Vagina (tissue), 2 donors: ENCODE data around the gene REV3L. TPM values are rescaled to one million over a fixed set of nuclear protein-coding genes. Genes with fewer than 3 reads are reported as not detected.

Experiments used
- DNase-seq, 2 donors: peaks; one replicate each; pipeline ENCODE4 v3.0.0-alpha.2; 2017; ENCODE audit errors: extremely low spot score in 2 of 2
- H3K27ac ChIP-seq: fragments of 200-600 bp; sonication (generic); one replicate; pipeline ENCODE4 v1.5.1; 2019
- H3K27me3 ChIP-seq: fragments of 200-600 bp; sonication (generic); one replicate; pipeline ENCODE4 v1.5.1; 2019
- H3K36me3 ChIP-seq, 2 donors: fragments of 200-600 bp; sonication (generic); one replicate each; pipeline ENCODE4 v1.5.1; 2017 to 2019
- H3K4me1 ChIP-seq: fragments of 200-600 bp; sonication (generic); one replicate; pipeline ENCODE4 v1.5.1; 2019
- H3K4me3 ChIP-seq, 2 donors: fragments of 200-600 bp; sonication (generic); 1 replicate in 1 of 2; 2 replicates in 1 of 2; pipeline ENCODE4 v1.5.1; 2016 to 2019
- H3K9me3 ChIP-seq: fragments of 200-600 bp; sonication (generic); one replicate; pipeline ENCODE4 v1.5.1; 2019
- POLR2A ChIP-seq, 2 donors: fragments of 450-650 bp; IDR thresholded peaks; one replicate each; pipeline ENCODE4 v1.6.1; 2017; ENCODE audit warnings: antibody characterized with exemption in 2 of 2, mild to moderate bottlenecking in 2 of 2, moderate library complexity in 2 of 2
- POLR2AphosphoS5 ChIP-seq, 2 donors: sonication (generic); formaldehyde crosslinking; IDR thresholded peaks; one replicate each; pipeline ENCODE4 v1.9.0; 2017; ENCODE audit warnings: antibody characterized with exemption in 2 of 2, mild to moderate bottlenecking in 2 of 2, low read depth in 1 of 2; ENCODE audit not compliant: insufficient read depth in 1 of 2
- intact Hi-C: fragments of 100-400 bp; cut with DNase I; formaldehyde crosslinking; loops from one replicate; pipeline ENCODE4 v1.15.1; 2023
- total RNA-seq: library from RNA; depleted of rRNA; stranded (reverse); fragments of >200 nt; gene quantifications from one replicate; pipeline ENCODE4 v1.2.3, GENCODE V29; 2016
- TF ChIP-seq, protein P1 (sequence below), 3 experiments: fragments of 450-650 bp in 2 of 3; fragments of 200-600 bp in 1 of 3; sonication (generic) in 1 of 3; IDR thresholded peaks; one replicate each; pipeline ENCODE4 v1.5.1; 2017 to 2019; ENCODE audit warnings: antibody characterized with exemption in 3 of 3, mild to moderate bottlenecking in 2 of 3, moderate library complexity in 2 of 3

The REV3L gene
- total RNA-seq, 1 donor from 2014 or later, result 33.9 TPM

DNA sequence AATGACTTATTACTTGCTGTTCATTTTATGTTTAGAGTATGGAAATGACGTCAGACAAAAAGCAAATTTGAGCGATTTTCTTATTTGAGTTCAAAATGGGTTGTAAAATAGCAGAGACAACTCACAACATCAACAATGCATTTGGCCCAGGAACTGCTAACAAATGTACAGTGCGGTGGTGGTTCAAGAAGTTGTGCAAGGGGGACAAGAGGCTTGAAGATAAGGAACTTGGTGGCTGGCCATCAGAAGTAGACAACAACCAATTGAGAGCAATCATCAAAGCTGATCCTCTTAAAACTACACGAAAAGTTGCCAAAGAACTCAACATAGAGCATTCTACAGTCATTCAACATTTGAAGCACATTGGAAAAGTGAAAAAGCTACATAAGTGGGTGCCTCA is 43.8 kb downstream of the REV3L start:
- no peaks in the 10 kb centered on the region for H3K27me3 ChIP-seq
- H3K4me1 ChIP-seq, result peaks cover 21% of the 10 kb centered on the region
- DNase-seq, result no peak
- H3K27ac ChIP-seq, result no peak overlapping the region
- no peak overlapping the region for H3K4me3 ChIP-seq
- no peaks in the 10 kb centered on the region for H3K36me3 ChIP-seq
- H3K9me3 ChIP-seq, result no peaks in the 10 kb centered on the region
- TF ChIP-seq, protein P1, sequence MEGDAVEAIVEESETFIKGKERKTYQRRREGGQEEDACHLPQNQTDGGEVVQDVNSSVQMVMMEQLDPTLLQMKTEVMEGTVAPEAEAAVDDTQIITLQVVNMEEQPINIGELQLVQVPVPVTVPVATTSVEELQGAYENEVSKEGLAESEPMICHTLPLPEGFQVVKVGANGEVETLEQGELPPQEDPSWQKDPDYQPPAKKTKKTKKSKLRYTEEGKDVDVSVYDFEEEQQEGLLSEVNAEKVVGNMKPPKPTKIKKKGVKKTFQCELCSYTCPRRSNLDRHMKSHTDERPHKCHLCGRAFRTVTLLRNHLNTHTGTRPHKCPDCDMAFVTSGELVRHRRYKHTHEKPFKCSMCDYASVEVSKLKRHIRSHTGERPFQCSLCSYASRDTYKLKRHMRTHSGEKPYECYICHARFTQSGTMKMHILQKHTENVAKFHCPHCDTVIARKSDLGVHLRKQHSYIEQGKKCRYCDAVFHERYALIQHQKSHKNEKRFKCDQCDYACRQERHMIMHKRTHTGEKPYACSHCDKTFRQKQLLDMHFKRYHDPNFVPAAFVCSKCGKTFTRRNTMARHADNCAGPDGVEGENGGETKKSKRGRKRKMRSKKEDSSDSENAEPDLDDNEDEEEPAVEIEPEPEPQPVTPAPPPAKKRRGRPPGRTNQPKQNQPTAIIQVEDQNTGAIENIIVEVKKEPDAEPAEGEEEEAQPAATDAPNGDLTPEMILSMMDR (IDR thresholded peaks at IDR 0.05), result no peak
- no peak for TF ChIP-seq POLR2AphosphoS5 (IDR thresholded peaks at IDR 0.05; ENCODE audit: insufficient read depth in 1 of 2, low read depth in 1 of 2)
- no peak for TF ChIP-seq POLR2A (IDR thresholded peaks at IDR 0.05)
- intact Hi-C loops, result no loop called here

DNA sequence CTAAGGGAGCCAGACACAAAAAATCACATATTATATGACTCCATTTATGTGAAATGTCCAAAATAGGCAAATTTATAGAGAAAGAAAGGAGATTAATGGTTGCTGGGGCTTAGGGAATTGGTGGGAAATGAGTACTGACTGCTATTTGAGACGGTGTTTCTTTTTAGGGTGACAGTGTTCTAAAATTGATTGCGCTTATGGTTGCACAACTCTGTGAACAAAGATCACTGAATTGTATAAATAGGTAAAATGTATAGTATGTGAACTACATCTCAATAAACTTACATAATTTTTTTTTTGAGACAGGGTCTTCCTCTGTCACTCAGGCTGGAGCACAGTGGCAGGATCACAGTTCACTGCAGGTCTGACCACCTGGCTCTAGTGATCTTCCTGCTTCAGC is 45.4 kb downstream of the REV3L start:
- no peak overlapping the region for H3K4me3 ChIP-seq
- DNase-seq, result no peak
- intact Hi-C loops, result no loop called here
- TF ChIP-seq POLR2AphosphoS5 (IDR thresholded peaks at IDR 0.05; ENCODE audit: insufficient read depth in 1 of 2, low read depth in 1 of 2), result no peak
- TF ChIP-seq, protein P1 (IDR thresholded peaks at IDR 0.05), result no peak
- TF ChIP-seq POLR2A (IDR thresholded peaks at IDR 0.05), result no peak
- no peaks in the 10 kb centered on the region for H3K27me3 ChIP-seq
- no peaks in the 10 kb centered on the region for H3K9me3 ChIP-seq
- H3K36me3 ChIP-seq, result no peaks in the 10 kb centered on the region
- peaks cover 9% of the 10 kb centered on the region for H3K4me1 ChIP-seq
- H3K27ac ChIP-seq, result no peak overlapping the region

DNA sequence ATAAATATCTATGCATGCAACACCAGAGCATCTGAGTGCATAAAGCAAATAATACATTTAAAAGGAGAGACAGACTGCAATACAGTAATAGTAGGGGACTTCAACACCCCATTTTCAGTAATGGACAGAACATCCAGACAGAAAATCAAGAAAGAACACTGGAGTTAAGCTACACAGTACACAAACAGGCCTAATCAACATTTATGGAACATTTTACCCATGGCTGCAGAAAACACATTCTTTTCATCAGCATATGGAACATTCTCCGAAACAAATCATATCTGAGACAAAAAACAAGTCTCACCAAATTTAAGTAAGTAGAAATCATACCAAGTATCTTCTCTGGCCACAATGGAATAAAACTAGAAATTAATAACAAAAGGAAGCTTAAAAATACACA is 50.5 kb downstream of the REV3L start:
- Histone ChIP-seq H3K4me3 (no peak overlapping the region), H3K27me3 (no peaks in the 10 kb centered on the region), H3K4me1 (peaks cover 3% of the 10 kb centered on the region), H3K9me3 (no peaks in the 10 kb centered on the region), H3K36me3 (peaks cover 0 to 4% of the 10 kb centered on the region in 2 donors), H3K27ac (no peak overlapping the region)
- intact Hi-C loops, result no loop called here
- TF ChIP-seq, protein P1 (IDR thresholded peaks at IDR 0.05), result no peak
- TF ChIP-seq POLR2A (IDR thresholded peaks at IDR 0.05) (no peak), POLR2AphosphoS5 (IDR thresholded peaks at IDR 0.05; ENCODE audit: insufficient read depth in 1 of 2, low read depth in 1 of 2) (no peak)
- DNase-seq, result no peak

DNA sequence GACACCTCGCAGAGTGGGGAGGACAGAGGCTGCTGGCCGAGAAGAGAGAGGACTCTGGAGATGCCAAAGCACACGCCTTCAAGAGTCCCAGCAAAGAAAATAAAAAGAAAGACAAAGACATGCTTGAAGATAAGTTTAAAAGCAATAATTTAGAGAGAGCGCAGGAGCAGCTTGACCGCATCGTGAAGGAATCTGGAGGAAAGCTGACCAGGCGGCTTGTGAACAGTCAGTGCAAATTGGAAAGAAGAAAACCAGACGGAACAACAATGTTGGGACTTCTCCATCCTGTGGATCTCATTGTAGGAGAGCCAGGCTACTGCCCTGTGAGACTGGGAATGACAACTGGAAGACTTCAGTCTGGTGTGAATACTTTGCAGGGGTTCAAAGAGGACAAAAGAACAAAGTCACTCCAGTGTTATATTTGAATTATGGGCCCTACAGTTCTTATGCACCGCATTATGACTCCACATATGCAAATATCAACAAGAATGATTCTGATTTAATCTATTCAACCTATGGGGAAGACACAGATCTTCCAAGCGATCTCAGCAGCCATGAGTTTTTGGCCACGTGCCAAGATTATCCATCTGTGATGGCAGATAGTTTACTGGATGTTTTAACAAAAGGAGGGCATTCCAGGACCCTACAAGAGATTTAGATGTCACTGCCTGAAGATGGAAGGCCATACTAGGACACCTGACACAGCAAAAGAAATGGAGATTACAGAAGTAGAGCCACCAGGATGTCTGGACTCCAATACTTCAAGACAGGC is 52.2 kb downstream of the REV3L start:
- no peak overlapping the region for H3K27ac ChIP-seq
- no peak for DNase-seq
- H3K9me3 ChIP-seq, result no peaks in the 10 kb centered on the region
- peaks cover 10% of the 10 kb centered on the region for H3K4me1 ChIP-seq
- peaks cover 0 to 4% of the 10 kb centered on the region in 2 donors for H3K36me3 ChIP-seq
- intact Hi-C loops, result no loop called here
- no peaks in the 10 kb centered on the region for H3K27me3 ChIP-seq
- TF ChIP-seq POLR2AphosphoS5 (IDR thresholded peaks at IDR 0.05; ENCODE audit: insufficient read depth in 1 of 2, low read depth in 1 of 2) (no peak), POLR2A (IDR thresholded peaks at IDR 0.05) (no peak)
- TF ChIP-seq, protein P1 (IDR thresholded peaks at IDR 0.05), result no peak
- H3K4me3 ChIP-seq, result no peak overlapping the region

DNA sequence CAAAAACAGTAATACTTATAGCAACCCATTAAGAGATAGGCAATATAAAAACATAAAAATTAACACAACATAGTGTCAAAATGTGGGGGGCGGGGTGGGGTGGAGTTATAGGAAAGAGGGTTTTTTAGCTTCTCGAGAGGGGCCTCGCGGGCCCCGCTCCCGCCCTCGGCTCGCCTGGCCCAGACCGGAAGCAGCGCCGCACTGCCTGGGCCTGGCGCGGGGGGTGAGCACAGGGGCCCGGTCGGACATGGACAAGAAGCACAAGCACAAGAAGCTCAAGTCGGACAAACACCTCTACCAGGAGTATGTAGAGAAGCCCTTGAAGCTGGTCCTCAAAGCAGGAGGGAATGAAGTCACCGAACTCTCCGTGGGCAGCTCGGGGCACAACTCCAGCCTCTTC is 53.4 kb downstream of the REV3L start:
- TF ChIP-seq, protein P1 (IDR thresholded peaks at IDR 0.05), result no peak
- TF ChIP-seq POLR2AphosphoS5 (IDR thresholded peaks at IDR 0.05; ENCODE audit: insufficient read depth in 1 of 2, low read depth in 1 of 2) (no peak), POLR2A (IDR thresholded peaks at IDR 0.05) (no peak)
- H3K27me3 ChIP-seq, result no peaks in the 10 kb centered on the region
- no peaks in the 10 kb centered on the region for H3K9me3 ChIP-seq
- H3K4me1 ChIP-seq, result peaks cover 16% of the 10 kb centered on the region
- H3K4me3 ChIP-seq, result no peak overlapping the region
- H3K36me3 ChIP-seq, result peaks cover 0 to 4% of the 10 kb centered on the region in 2 donors
- no peak overlapping the region for H3K27ac ChIP-seq
- DNase-seq, result no peak
- intact Hi-C loops, result no loop called here
